Measurements from ENCODE around the gene USP3.

USP3 gene

GRCh38 chr15:63522225-63522578, 17.8 kb downstream of the USP3 start:
- no peaks in the 10 kb centered on the region for H3K9me3 ChIP-seq (ENCODE audit: insufficient read depth, low read length, severe bottlenecking)
- no peak overlapping the region for H3K27ac ChIP-seq (ENCODE audit: low read length)
- H3K79me2 ChIP-seq (ENCODE audit: insufficient read depth, low read length) = peaks cover 96% of the 10 kb centered on the region
- H3K9ac ChIP-seq (ENCODE audit: low read depth, low read length) = no peak overlapping the region
- no peak overlapping the region for H2AFZ ChIP-seq (ENCODE audit: low read depth, low read length)
- DNase-seq = no peak
- H4K20me1 ChIP-seq (ENCODE audit: insufficient read depth, low read length) = peaks cover 79% of the 10 kb centered on the region
- no peaks in the 10 kb centered on the region for H3K36me3 ChIP-seq (ENCODE audit: insufficient read depth, low read length)
- ATAC-seq (ENCODE audit: insufficient read depth, low read depth) = no peak
- no peak overlapping the region for H3K4me3 ChIP-seq (ENCODE audit: low read depth in 1 of 2, low read length in 2 of 2)
- no peak overlapping the region for H3K4me2 ChIP-seq (ENCODE audit: insufficient read depth, low read length)
- H3K27me3 ChIP-seq (ENCODE audit: insufficient read depth, low read length, poor library complexity) = no peaks in the 10 kb centered on the region
- H3K4me1 ChIP-seq (ENCODE audit: insufficient read depth, low read length) = no peaks in the 10 kb centered on the region
- no peak for TF ChIP-seq EZH2 (IDR thresholded peaks at IDR 0.05; ENCODE audit: borderline replicate concordance, low read depth, low read length, severe bottlenecking)
- TF ChIP-seq CTCF (IDR thresholded peaks at IDR 0.05; ENCODE audit: borderline replicate concordance, extremely low read depth, low read length, poor library complexity, severe bottlenecking) = no peak

GRCh38 chr15:63523306-63523990, 19.1 kb downstream of the USP3 start:
- H3K4me1 ChIP-seq (ENCODE audit: insufficient read depth, low read length) = no peaks in the 10 kb centered on the region
- DNase-seq (no peak), ATAC-seq (ENCODE audit: insufficient read depth, low read depth) (no peak)
- H3K4me3 ChIP-seq (ENCODE audit: low read depth in 1 of 2, low read length in 2 of 2) = no peak overlapping the region
- H3K79me2 ChIP-seq (ENCODE audit: insufficient read depth, low read length) = peaks cover 96% of the 10 kb centered on the region
- H3K9ac ChIP-seq (ENCODE audit: low read depth, low read length) = no peak overlapping the region
- peaks cover 78% of the 10 kb centered on the region for H4K20me1 ChIP-seq (ENCODE audit: insufficient read depth, low read length)
- no peaks in the 10 kb centered on the region for H3K9me3 ChIP-seq (ENCODE audit: insufficient read depth, low read length, severe bottlenecking)
- TF ChIP-seq EZH2 (IDR thresholded peaks at IDR 0.05; ENCODE audit: borderline replicate concordance, low read depth, low read length, severe bottlenecking) (no peak), CTCF (IDR thresholded peaks at IDR 0.05; ENCODE audit: borderline replicate concordance, extremely low read depth, low read length, poor library complexity, severe bottlenecking) (no peak)
- H3K4me2 ChIP-seq (ENCODE audit: insufficient read depth, low read length) = no peak overlapping the region
- H3K36me3 ChIP-seq (ENCODE audit: insufficient read depth, low read length) = no peaks in the 10 kb centered on the region
- H3K27ac ChIP-seq (ENCODE audit: low read length) = no peak overlapping the region
- no peak overlapping the region for H2AFZ ChIP-seq (ENCODE audit: low read depth, low read length)
- no peaks in the 10 kb centered on the region for H3K27me3 ChIP-seq (ENCODE audit: insufficient read depth, low read length, poor library complexity)

- ATAC-seq (ENCODE audit: insufficient read depth, low read depth) (no peak), DNase-seq (no peak)
- Histone ChIP-seq H3K9me3 (ENCODE audit: insufficient read depth, low read length, severe bottlenecking) (no peaks in the 10 kb centered on the region), H3K9ac (ENCODE audit: low read depth, low read length) (no peak overlapping the region), H2AFZ (ENCODE audit: low read depth, low read length) (no peak overlapping the region), H4K20me1 (ENCODE audit: insufficient read depth, low read length) (peaks cover 76% of the 10 kb centered on the region), H3K36me3 (ENCODE audit: insufficient read depth, low read length) (no peaks in the 10 kb centered on the region), H3K4me2 (ENCODE audit: insufficient read depth, low read length) (no peak overlapping the region), H3K79me2 (ENCODE audit: insufficient read depth, low read length) (peaks cover 95% of the 10 kb centered on the region), H3K27me3 (ENCODE audit: insufficient read depth, low read length, poor library complexity) (no peaks in the 10 kb centered on the region), H3K27ac (ENCODE audit: low read length) (no peak overlapping the region), H3K4me1 (ENCODE audit: insufficient read depth, low read length) (no peaks in the 10 kb centered on the region), H3K4me3 (ENCODE audit: low read depth in 1 of 2, low read length in 2 of 2) (no peak overlapping the region)
- TF ChIP-seq EZH2 (IDR thresholded peaks at IDR 0.05; ENCODE audit: borderline replicate concordance, low read depth, low read length, severe bottlenecking) = no peak
- TF ChIP-seq CTCF (IDR thresholded peaks at IDR 0.05; ENCODE audit: borderline replicate concordance, extremely low read depth, low read length, poor library complexity, severe bottlenecking) = no peak
These were observed 20.1 kb downstream of the USP3 start for GRCh38 chr15:63524316-63525015.

Measured in DND-41 (cell line).